C4-2B (cell line): ENCODE results near the gene SERPINE3.

Source experiments
- H3K27ac ChIP-seq: fragments of 450-650 bp; 2 replicates; pipeline ENCODE4 v1.5.1; 2017
- ZFX ChIP-seq: fragments of 450-650 bp; IDR thresholded peaks from 2 replicates; pipeline ENCODE4 v1.6.1; 2017
- TF ChIP-seq, protein P1 (sequence below): fragments of 450-650 bp; conservative IDR thresholded peaks from 2 replicates; pipeline ENCODE4 v1.5.1; 2017; ENCODE audit warnings: mild to moderate bottlenecking

The SERPINE3 gene

DNA sequence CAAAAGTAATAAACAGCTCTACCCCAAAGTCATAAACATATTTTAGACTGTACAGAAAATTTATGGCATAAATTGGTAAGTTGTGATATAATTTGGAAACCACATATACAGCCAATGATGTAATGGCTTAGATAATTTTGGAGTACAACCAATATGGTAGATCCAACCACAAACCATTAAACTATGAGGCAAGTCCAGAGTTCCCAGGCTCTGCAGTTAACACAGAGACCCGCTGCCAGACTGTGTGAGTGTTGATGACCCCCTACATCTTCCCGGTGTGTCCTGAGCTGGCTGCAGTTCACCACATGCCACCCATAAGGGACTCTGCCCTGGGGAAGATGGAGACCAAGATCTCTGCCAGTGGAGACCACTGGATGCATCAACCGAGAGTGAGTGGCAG lies 9.9 kb upstream of the SERPINE3 start:
- H3K27ac ChIP-seq = no peak overlapping the region
- TF ChIP-seq ZFX = no peak
- TF ChIP-seq, protein P1, sequence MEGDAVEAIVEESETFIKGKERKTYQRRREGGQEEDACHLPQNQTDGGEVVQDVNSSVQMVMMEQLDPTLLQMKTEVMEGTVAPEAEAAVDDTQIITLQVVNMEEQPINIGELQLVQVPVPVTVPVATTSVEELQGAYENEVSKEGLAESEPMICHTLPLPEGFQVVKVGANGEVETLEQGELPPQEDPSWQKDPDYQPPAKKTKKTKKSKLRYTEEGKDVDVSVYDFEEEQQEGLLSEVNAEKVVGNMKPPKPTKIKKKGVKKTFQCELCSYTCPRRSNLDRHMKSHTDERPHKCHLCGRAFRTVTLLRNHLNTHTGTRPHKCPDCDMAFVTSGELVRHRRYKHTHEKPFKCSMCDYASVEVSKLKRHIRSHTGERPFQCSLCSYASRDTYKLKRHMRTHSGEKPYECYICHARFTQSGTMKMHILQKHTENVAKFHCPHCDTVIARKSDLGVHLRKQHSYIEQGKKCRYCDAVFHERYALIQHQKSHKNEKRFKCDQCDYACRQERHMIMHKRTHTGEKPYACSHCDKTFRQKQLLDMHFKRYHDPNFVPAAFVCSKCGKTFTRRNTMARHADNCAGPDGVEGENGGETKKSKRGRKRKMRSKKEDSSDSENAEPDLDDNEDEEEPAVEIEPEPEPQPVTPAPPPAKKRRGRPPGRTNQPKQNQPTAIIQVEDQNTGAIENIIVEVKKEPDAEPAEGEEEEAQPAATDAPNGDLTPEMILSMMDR = no peak

DNA sequence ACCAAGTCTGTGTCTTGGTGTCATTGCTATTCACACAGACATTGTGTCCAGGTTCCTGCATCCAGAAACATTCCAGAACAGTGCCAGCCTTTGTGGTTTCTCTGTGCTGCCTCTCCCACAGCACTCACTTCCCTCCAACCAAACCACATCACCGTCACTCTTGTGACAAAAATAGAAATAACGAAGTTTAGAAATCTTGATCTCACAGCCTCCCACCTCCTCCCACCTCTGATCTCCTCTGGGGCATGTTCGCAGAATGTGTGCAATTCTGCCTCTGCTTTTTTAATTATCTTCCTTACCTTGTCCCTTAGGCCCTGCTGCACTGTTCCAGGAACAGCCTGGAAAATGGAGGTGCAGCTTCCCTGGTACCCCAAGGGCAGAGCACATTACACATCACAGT lies 8.7 kb upstream of the SERPINE3 start:
- H3K27ac ChIP-seq = no peak overlapping the region
- TF ChIP-seq, protein P1 = no peak
- TF ChIP-seq ZFX = no peak

DNA sequence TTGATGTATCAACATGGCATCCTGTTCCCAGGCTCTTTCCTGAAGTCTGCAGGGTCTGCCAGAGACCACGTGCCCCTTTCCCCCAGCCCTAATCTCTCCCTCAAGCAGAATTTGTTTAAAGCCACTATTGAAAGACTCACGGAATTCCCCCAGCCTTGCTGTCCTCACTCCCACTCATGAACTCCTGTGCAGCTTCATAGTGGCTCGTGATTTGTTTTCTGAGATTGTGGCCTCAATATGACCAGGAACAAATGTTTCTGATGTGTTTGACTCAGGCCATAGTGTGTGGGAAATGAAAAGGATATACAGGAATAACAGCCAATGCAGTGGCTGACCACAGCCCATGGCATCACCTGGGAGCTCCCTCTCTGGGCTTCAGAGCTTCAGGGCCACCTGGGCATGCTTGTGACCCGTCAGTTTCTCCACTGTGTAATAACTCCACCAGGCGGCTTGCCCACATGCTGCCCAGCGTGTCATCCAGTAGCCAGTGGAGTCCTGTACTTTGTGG lies 8.1 kb upstream of the SERPINE3 start:
- TF ChIP-seq, protein P1 = no peak
- TF ChIP-seq ZFX = no peak
- H3K27ac ChIP-seq = no peak overlapping the region

DNA sequence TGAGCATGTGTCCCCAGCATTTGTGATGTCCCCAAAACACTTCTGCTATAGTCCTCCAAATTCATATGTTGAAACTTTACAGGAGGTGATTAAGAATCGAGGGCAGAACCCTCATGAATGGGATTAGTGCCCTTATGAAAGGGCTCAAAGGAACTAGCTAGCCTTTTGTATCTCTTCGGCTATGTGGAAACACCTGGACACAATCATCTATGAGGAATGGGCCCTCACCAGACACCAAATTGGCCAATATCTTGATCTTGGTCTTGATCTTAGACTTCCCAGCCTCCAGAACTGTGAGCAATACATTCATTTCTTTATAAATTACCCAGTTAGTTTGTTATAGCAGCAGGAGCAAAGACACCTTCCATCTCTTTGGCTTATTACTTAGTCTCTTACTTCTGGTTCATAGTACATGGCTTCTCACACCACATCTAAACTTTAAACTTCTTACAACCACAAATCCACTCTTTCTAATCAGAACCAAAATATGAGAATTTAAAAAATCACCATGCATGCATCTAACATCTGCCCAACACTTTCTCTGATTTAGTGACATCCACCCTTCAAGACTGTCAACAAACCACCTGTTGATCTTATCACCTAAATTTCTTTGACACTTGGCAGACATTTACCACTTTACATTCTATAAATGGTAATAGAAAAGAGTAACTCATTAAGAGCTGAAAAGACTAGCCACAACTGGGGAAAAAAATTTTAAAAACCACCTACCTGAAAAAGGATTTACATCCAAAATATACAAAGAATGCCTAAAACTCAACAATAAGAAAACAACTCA lies 6.7 kb upstream of the SERPINE3 start:
- TF ChIP-seq ZFX = no peak
- TF ChIP-seq, protein P1 = no peak
- no peak overlapping the region for H3K27ac ChIP-seq

DNA sequence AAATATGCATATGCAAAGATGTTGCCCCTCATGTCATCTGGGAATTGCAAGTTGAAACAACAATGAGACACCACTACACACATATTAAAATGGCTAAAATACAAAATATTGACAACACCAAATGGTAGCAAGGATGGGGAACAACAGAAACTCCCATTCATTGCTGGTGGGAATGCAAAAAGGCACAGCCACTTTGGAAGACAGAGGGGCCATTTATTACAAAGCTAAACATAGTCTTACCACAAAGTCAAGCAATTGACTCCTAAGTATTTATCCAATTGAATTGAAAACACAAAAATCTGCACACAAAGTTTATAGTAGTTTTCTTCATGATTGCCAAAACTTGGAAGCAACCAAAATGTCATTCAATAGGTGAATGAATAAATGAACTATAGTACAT lies 6.1 kb upstream of the SERPINE3 start:
- TF ChIP-seq ZFX = no peak
- TF ChIP-seq, protein P1 = no peak
- no peak overlapping the region for H3K27ac ChIP-seq

DNA sequence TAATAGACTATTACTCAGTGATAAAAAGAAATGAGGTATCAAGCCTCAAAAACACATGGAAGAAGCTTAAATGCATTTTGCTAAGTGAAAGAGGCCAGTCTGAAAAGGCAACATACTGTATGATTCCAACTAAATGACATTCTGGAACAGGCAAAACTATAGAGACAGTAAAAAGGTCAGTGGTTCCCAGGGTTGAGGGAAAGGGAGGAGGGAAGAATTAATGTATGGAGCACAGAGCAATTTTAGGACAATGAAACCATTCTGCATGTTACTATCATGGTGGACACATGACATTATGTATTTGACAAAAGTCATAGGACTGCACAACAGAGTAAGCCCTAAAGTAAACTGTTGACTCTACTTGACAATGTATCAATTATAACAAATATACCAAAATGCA lies 5.7 kb upstream of the SERPINE3 start:
- TF ChIP-seq ZFX = no peak
- TF ChIP-seq, protein P1 = no peak
- H3K27ac ChIP-seq = no peak overlapping the region

DNA sequence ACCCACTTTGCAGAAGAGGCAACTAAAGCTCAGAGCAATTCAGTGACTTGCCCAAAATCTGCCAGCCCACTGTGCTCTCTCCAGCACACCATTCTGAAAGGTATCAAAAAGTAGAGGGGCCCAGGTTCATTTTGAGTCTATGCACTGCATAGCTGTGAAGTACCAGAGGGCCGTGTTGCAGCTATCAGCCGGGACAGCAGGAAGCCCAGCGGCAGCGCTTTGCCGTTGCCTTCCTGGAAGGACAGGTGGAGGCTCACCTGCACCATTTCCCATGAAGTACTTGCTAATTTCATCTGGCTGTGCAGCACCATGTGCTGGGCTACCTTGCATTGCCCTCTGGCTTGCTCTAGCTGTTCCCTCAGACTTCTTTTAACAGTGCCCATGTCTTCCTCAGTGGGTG lies 2.7 kb upstream of the SERPINE3 start:
- TF ChIP-seq ZFX = no peak
- TF ChIP-seq, protein P1 = no peak
- H3K27ac ChIP-seq = no peak overlapping the region
